ENCODE data around the gene MACROH2A2.

Gene MACROH2A2

GRCh38 chr10:70146489-70147258, 94.0 kb downstream of the MACROH2A2 start, which contains the start of gene TYSND1:
TSS of gene TYSND1 (minus strand) at chr10:70146700. CDS start at chr10:70146586, 114 bp downstream.
- no peaks in the 10 kb centered on the region for H3K27me3 ChIP-seq (ENCODE audit: insufficient read depth, poor library complexity, severe bottlenecking)
- peak within 1 kb of the TSS; percentile 57 for H3K4me3 ChIP-seq (replicated peaks; ENCODE audit: insufficient read depth, low read length)
- TF ChIP-seq POLR2AphosphoS5 (IDR thresholded peaks at IDR 0.05; ENCODE audit: low read depth): peak; percentile 69; the same call in 1 of the 2 replicates
- TF ChIP-seq SPI1 (IDR thresholded peaks at IDR 0.05; ENCODE audit: borderline replicate concordance, low read depth): no peak; the same call in 1 of the 2 replicates
- TF ChIP-seq REST (IDR thresholded peaks at IDR 0.05; ENCODE audit: insufficient replicate concordance, low read depth): no peak
- TF ChIP-seq CTCF (IDR thresholded peaks at IDR 0.05; ENCODE audit: insufficient read depth, low read length): peak; percentile 63
- DNase-seq (ENCODE audit: low read depth in 1 of 2, low spot score in 1 of 2): peak; percentile 95 to 97
- H3K27ac ChIP-seq (replicated peaks): peak within 1 kb of the TSS; percentile 79

GRCh38 chr10:70147259-70147625, 94.6 kb downstream of the MACROH2A2 start:
- Histone ChIP-seq H3K4me3 (replicated peaks; ENCODE audit: insufficient read depth, low read length) (no peak overlapping the region), H3K27ac (replicated peaks) (no peak overlapping the region), H3K27me3 (ENCODE audit: insufficient read depth, poor library complexity, severe bottlenecking) (no peaks in the 10 kb centered on the region)
- TF ChIP-seq POLR2AphosphoS5 (IDR thresholded peaks at IDR 0.05; ENCODE audit: low read depth): no peak
- TF ChIP-seq REST (IDR thresholded peaks at IDR 0.05; ENCODE audit: insufficient replicate concordance, low read depth): no peak
- no peak for TF ChIP-seq SPI1 (IDR thresholded peaks at IDR 0.05; ENCODE audit: borderline replicate concordance, low read depth)
- no peak for TF ChIP-seq GABPA (IDR thresholded peaks at IDR 0.05; ENCODE audit: low read depth)
- TF ChIP-seq CTCF (IDR thresholded peaks at IDR 0.05; ENCODE audit: insufficient read depth, low read length): no peak
- DNase-seq (ENCODE audit: low read depth in 1 of 2, low spot score in 1 of 2): no peak

GRCh38 chr10:70148516-70148915, 95.9 kb downstream of the MACROH2A2 start:
- H3K27ac ChIP-seq (replicated peaks): no peak overlapping the region
- H3K4me3 ChIP-seq (replicated peaks; ENCODE audit: insufficient read depth, low read length): no peak overlapping the region
- no peak for DNase-seq (ENCODE audit: low read depth in 1 of 2, low spot score in 1 of 2)
- no peaks in the 10 kb centered on the region for H3K27me3 ChIP-seq (ENCODE audit: insufficient read depth, poor library complexity, severe bottlenecking)
- no peak for TF ChIP-seq SPI1 (IDR thresholded peaks at IDR 0.05; ENCODE audit: borderline replicate concordance, low read depth)
- TF ChIP-seq GABPA (IDR thresholded peaks at IDR 0.05; ENCODE audit: low read depth): no peak
- TF ChIP-seq POLR2AphosphoS5 (IDR thresholded peaks at IDR 0.05; ENCODE audit: low read depth): no peak
- no peak for TF ChIP-seq CTCF (IDR thresholded peaks at IDR 0.05; ENCODE audit: insufficient read depth, low read length)
- TF ChIP-seq REST (IDR thresholded peaks at IDR 0.05; ENCODE audit: insufficient replicate concordance, low read depth): no peak
